GM19025 (cell line): ENCODE data around the gene RBP3.

ENCODE experiments used
- ATAC-seq: cut with Tn5 transposase; IDR thresholded peaks from one replicate; pipeline ENCODE4 v1.9.1; 2021; ENCODE audit warnings: mild to moderate bottlenecking, low read depth, moderate library complexity; ENCODE audit not compliant: unreplicated experiment

Gene RBP3

DNA sequence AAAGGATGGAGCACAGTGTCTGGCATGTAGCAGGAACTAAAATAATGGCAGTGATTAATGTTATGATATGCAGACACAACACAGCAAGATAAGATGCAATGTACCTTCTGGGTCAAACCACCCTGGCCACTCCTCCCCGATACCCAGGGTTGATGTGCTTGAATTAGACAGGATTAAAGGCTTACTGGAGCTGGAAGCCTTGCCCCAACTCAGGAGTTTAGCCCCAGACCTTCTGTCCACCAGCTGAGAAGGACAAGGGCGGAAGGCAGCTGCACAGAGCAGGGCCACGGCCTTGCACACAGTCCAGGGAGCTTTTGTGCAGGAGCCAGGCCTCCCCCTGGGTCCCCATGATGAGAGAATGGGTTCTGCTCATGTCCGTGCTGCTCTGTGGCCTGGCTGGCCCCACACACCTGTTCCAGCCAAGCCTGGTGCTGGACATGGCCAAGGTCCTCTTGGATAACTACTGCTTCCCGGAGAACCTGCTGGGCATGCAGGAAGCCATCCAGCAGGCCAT lies at the start of gene RBP3:
Gene RBP3 (plus strand): TSS at position 226 of the 514 bp plus-strand sequence. CDS start 122 bp downstream, at position 348.
- ATAC-seq: no peak

DNA sequence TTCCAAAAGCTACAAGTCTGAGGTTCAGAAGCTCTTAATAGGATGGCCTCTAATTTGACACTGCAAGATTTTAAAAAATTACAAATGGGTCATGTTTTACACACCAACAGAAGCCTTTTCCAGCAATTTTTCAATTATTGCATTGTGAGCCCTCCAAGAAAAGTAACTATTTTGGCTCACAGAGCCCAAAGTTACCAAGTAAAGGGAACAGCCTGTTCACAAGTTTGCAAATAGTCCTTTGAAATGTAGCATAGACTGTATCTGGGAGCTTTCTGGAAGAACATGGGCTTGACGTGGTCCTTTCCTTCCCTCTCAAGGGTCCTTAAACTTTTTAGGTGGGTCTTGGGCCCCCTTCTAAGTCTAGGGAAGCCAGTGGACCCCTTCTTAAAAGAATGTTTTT lies 49.4 kb upstream of the RBP3 start:
- no peak for ATAC-seq

DNA sequence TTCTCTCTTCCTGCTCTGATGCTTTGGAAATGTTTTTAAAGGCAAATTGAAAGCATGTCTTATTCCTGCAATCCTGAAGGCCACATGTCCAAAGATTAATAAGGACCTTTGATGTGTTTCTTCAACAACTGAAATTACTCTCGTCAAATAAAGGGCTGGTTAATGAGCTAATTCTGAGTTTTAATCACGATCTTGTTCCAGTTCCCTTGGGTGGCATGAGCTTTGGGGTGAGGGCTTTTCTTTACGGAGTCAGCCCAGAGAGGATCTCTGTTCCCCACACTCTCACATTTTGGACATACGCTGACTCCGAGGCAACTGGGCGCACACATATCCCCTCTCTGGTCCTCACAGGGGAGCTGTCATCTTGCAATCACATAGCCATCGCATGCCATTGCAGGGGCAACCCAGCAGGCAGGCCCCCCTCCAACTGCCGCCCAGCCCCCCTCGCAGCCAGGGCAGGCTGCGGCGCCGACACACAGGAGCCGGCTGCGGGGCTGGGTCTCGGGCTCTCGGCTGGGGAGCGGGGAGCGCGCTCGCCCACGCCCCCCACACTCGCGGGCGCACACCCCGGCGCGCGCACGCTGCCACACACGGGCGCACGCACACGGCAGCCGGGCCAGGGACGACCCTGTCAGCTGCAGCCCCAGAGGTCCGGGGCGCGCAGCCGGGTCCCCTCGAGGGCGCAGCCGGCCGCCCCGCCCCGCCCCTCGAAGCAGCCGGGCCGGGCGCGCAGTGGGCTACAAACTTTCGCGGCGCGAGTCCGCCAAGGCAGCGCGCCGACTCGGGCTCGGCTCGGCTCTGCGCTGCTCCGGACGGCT lies 48.3 kb upstream of the RBP3 start, which contains the start of gene GDF10:
Gene GDF10 (plus strand): TSS at position 587 of the 818 bp plus-strand sequence. CDS start 455 bp downstream, outside the sequence.
- ATAC-seq: no peak

DNA sequence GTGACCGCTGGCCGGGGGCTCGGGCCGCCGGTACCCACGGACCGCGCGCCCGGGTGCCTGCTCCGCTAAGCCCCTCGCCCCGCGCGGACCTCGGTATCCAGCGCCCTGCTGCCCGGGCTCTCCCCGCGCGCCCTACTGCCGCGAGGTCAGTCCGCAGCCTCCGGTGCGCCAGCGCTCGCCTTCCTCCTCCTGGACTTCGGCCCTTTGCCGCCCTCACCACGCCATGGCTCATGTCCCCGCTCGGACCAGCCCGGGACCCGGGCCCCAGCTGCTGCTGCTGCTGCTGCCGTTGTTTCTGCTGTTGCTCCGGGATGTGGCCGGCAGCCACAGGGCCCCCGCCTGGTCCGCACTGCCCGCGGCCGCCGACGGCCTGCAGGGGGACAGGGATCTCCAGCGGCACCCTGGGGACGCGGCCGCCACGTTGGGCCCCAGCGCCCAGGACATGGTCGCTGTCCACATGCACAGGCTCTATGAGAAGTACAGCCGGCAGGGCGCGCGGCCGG lies 47.7 kb upstream of the RBP3 start:
- ATAC-seq: no peak

DNA sequence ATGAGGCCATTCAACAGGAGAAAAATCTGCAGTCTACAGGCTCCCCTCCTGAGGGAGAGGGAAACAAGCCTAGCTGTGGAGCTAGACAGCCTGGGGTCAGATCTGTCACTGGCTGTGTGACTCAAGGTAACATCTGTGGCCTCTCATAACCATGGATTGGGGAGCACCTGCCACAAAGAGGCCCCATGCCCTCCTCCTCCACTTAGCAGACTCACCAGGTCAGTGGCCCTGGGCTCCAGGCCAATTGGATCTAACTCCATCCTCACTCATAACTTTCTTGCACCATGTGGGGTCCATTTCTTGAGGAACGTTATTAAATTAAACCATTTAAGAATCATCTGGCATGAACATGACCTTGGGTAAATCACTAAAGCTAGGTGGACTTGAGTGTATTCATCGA lies 46.3 kb upstream of the RBP3 start:
- ATAC-seq: no peak

DNA sequence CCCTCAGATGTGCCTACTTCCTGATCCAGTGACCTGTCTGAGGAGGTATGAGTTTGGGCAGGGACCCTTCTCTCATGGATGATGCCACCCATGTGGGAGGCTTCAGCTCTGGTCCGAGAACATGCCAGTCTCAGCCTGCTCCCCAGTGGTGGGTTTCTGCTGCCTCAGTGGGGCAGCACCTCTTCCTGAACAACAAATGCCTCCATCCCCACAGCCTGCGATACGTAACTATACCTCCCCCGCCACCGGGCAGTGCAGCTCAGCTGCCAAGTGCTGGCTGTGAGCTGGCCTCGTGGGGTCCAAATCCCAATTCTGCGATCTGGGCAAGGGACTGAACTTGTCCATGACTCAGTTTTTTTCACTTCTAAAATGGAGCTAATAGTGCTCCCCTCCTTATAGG lies 45.1 kb upstream of the RBP3 start:
- no peak for ATAC-seq

- ATAC-seq: no peak
Observed at GRCh38 chr10:47303866-47304265, 44.3 kb upstream of the RBP3 start.

DNA sequence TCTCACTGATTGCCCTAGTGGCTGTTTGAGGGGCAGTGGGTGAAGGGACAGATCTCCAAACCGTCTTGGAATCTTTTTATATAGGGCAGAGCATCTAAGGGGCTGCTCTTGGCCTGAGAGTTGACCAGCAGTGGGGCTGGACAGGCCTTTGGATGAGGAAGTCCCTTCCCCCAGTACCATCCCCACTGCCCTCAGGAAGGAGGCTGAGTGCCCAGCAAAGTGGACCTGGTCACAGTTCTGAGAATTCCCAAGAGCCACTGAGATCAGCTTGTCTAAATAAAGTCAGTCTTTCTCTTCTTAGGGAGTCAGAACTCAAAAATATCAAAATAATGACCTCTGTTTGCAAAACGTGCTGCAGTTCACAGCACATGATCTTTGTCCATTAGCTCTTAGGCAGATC lies 42.6 kb upstream of the RBP3 start:
- no peak for ATAC-seq

- no peak for ATAC-seq
Observed at GRCh38 chr10:47306387-47307210, 41.6 kb upstream of the RBP3 start.

DNA sequence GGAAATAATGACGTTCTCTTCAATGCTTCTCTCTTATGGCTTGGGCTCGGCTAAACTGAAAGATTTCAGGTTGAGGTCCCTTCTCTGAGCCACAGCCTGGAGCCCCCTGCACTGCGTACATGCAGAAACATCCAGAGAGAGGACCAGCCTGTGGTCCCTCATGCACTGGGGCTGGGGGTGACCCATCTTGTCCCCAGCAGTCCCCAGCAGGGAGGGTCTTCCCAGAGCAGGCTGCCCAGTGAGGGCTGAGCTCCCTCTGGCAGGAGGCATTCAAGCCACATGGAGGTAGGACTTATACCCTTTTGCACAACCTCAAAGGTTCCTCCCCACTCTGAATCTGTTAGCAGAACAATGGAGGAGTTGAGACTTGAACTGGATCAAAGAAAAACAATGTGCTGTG lies 40.8 kb upstream of the RBP3 start:
- no peak for ATAC-seq

- ATAC-seq: no peak
Observed at GRCh38 chr10:47308775-47309174, 39.4 kb upstream of the RBP3 start.

DNA sequence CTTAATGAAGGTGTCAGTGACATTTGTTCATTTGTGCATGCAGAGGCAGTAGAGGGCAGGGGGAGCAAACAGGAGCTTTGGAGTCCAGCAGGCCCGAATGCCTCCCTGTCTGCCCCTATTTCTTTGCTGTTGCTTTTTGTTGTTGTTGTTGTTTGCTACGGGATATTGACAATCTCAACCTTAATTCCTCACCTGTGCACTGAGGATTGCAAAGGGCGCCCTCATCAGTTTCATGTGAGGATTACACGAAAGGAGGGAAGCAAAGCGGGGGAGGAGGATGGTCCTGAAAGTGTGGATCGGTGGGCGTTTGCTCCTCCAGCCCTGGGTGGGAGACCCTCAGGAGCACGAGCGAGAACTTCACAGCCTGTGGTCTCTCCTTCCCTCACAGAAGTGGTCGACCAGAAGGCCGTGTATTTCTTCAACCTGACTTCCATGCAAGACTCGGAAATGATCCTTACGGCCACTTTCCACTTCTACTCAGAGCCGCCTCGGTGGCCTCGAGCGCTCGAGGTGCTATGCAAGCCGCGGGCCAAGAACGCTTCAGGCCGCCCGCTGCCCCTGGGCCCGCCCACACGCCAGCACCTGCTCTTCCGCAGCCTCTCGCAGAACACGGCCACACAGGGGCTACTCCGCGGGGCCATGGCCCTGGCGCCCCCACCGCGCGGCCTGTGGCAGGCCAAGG lies 38.6 kb upstream of the RBP3 start:
- ATAC-seq: no peak

DNA sequence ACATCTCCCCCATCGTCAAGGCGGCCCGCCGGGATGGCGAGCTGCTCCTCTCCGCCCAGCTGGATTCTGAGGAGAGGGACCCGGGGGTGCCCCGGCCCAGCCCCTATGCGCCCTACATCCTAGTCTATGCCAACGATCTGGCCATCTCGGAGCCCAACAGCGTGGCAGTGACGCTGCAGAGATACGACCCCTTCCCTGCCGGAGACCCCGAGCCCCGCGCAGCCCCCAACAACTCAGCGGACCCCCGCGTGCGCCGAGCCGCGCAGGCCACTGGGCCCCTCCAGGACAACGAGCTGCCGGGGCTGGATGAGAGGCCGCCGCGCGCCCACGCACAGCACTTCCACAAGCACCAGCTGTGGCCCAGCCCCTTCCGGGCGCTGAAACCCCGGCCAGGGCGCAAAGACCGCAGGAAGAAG lies 38.1 kb upstream of the RBP3 start:
- ATAC-seq: no peak

DNA sequence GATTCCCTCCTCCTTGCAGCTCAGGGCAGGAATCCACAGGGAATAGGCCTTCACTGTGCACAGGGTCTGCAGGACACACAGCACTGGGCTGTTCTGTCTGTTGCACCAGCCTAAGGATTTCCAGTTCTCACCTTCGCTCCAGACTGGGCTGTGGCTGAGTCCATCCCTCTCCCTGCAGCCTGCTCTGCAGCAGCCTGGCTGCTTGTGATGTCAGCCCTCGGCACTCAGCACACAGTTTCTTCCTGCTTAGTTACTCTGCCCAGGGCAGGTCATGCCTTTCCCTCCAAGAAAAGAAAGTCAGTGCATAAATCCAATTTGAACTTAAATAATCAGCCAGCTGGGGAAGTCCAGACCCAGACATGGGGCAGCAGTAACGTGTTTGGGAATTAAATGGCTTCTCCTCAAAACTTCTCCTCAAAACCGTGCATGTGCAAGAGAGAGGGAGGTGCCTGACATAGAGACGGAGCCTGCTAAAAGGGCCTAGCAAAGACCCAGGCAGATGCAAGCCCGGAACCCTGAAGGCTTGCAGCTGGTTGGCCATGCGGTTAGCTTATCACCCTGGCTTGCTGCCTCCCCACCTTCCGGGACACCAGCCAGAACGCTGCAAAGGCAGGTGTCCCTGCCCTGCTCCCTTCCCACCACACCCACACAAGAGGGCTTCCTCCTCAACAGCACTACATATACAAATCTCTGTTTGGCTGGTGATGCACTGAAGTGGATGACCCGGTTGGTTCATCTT lies 36.8 kb upstream of the RBP3 start:
- ATAC-seq: no peak

GRCh38 chr10:47311932-47312662 lies 36.1 kb upstream of the RBP3 start:
- no peak for ATAC-seq

DNA sequence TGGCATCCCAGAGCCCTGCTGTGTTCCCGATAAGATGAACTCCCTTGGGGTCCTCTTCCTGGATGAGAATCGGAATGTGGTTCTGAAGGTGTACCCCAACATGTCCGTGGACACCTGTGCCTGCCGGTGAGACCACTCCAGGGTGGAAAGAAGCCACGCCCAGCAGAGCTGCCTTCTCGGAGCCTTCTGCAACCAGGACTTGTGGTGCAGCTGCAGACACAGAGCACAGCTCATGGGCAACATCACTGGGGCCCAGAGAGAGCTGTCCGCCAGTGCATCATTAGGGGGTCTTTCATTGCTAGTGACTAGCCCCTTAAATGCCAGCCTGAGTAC lies 35.5 kb upstream of the RBP3 start:
- no peak for ATAC-seq

GRCh38 chr10:47314416-47314970 lies 33.7 kb upstream of the RBP3 start:
- no peak for ATAC-seq

DNA sequence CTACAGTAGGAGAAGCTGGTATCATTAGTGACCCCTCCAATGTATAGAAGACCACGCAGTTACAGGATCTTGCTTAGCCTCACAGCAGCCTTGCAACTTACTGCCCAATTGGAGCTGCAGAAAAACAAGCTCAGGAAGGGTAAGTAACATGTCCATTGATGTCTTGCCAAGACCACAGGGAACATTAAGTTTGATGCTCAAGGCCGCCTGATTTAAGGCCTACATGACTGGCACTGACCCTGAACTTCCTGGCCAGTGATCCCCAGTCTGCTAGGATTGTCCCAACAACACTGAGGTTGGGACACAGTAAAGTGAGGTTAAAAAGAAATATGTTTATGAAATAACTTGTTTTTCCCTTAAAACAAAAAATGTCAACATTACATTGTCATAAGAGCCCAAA lies 32.7 kb upstream of the RBP3 start:
- no peak for ATAC-seq

GRCh38 chr10:47316131-47316530 lies 32.0 kb upstream of the RBP3 start:
- no peak for ATAC-seq
